ENCODE results near the gene ANKMY1. TPM values are rescaled to one million over a fixed set of nuclear protein-coding genes. Genes with fewer than 3 reads are reported as not detected.
A peak's percentile ranks its signal among the peaks of the same experiment; 100 is the strongest.

ANKMY1 gene
- total and polyA plus RNA-seq, 2 of the 13 experiments (the other 11 are each of a cell fraction or from before 2014, with no cell fraction given) = 11.7 to 18.8 TPM

DNA sequence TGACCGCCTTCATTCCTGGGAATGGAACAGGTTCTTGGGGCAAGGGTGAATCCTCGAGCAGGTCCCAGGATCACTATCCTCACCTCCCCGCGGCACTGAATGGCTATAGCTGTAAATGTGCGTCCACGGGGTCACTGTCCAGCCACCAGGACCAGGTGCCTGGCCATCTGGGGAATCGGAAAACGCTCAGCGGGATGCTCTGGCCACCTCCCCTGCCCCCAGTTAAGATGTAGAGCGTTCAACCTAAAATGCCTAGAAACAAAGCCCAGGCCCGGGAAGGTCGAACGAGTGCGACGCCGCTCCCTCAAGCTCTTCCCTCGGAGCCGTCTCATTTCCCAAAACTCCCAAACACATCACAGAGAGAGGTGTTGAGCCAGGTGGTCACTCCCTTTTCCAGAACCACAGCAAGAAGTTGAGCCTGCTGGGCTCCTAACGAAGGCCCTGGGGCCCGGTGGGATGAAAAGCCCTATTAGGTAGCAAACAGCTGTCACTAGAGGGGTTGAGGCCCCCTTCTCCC, 28.0 kb upstream of the ANKMY1 start (continued):
- TF ChIP-seq, protein P1, sequence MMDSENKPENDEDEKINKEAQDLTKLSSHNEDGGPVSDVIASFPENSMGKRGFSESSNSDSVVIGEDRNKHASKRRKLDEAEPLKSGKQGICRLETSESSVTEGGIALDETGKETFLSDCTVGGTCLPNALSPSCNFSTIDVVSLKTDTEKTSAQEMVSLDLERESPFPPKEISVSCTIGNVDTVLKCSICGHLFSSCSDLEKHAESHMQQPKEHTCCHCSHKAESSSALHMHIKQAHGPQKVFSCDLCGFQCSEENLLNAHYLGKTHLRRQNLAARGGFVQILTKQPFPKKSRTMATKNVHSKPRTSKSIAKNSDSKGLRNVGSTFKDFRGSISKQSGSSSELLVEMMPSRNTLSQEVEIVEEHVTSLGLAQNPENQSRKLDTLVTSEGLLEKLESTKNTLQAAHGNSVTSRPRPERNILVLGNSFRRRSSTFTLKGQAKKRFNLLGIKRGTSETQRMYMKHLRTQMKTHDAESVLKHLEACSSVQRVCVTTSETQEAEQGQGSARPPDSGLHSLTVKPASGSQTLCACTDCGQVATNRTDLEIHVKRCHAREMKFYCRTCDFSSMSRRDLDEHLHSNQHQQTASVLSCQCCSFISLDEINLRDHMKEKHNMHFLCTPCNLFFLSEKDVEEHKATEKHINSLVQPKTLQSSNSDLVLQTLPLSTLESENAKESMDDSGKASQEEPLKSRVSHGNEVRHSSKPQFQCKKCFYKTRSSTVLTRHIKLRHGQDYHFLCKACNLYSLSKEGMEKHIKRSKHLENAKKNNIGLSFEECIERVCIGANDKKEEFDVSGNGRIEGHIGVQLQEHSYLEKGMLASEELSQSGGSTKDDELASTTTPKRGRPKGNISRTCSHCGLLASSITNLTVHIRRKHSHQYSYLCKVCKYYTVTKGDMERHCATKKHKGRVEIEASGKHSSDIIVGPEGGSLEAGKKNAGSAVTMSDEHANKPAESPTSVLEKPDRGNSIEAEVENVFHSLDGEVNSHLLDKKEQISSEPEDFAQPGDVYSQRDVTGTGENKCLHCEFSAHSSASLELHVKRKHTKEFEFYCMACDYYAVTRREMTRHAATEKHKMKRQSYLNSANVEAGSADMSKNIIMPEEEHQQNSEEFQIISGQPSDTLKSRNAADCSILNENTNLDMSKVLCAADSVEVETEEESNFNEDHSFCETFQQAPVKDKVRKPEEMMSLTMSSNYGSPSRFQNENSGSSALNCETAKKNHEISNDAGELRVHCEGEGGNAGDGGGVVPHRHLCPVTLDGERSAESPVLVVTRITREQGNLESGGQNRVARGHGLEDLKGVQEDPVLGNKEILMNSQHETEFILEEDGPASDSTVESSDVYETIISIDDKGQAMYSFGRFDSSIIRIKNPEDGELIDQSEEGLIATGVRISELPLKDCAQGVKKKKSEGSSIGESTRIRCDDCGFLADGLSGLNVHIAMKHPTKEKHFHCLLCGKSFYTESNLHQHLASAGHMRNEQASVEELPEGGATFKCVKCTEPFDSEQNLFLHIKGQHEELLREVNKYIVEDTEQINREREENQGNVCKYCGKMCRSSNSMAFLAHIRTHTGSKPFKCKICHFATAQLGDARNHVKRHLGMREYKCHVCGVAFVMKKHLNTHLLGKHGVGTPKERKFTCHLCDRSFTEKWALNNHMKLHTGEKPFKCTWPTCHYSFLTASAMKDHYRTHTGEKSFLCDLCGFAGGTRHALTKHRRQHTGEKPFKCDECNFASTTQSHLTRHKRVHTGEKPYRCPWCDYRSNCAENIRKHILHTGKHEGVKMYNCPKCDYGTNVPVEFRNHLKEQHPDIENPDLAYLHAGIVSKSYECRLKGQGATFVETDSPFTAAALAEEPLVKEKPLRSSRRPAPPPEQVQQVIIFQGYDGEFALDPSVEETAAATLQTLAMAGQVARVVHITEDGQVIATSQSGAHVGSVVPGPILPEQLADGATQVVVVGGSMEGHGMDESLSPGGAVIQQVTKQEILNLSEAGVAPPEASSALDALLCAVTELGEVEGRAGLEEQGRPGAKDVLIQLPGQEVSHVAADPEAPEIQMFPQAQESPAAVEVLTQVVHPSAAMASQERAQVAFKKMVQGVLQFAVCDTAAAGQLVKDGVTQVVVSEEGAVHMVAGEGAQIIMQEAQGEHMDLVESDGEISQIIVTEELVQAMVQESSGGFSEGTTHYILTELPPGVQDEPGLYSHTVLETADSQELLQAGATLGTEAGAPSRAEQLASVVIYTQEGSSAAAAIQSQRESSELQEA (CRISPR knock-in tag; IDR thresholded peaks at IDR 0.05; ENCODE audit: not compliant biosample characterization) = peak; percentile 84
- TF ChIP-seq GATAD1 (CRISPR knock-in tag; IDR thresholded peaks at IDR 0.05) = no peak
- no peak for TF ChIP-seq ZNF34 (CRISPR knock-in tag; IDR thresholded peaks at IDR 0.05; ENCODE audit: borderline replicate concordance)
- TF ChIP-seq CCDC6 (CRISPR knock-in tag; IDR thresholded peaks at IDR 0.05) = peak; percentile 81
- no peak for TF ChIP-seq ZNF138 (CRISPR knock-in tag; IDR thresholded peaks at IDR 0.05; ENCODE audit: low read depth)
- TF ChIP-seq SRSF4 (IDR thresholded peaks at IDR 0.05; ENCODE audit: low read depth, low read length, poor library complexity, severe bottlenecking) = no peak
- TF ChIP-seq, protein P2, sequence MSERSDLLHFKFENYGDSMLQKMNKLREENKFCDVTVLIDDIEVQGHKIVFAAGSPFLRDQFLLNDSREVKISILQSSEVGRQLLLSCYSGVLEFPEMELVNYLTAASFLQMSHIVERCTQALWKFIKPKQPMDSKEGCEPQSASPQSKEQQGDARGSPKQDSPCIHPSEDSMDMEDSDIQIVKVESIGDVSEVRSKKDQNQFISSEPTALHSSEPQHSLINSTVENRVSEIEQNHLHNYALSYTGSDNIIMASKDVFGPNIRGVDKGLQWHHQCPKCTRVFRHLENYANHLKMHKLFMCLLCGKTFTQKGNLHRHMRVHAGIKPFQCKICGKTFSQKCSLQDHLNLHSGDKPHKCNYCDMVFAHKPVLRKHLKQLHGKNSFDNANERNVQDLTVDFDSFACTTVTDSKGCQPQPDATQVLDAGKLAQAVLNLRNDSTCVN (CRISPR knock-in tag; IDR thresholded peaks at IDR 0.05; ENCODE audit: borderline replicate concordance) = no peak
- TF ChIP-seq, protein P3, sequence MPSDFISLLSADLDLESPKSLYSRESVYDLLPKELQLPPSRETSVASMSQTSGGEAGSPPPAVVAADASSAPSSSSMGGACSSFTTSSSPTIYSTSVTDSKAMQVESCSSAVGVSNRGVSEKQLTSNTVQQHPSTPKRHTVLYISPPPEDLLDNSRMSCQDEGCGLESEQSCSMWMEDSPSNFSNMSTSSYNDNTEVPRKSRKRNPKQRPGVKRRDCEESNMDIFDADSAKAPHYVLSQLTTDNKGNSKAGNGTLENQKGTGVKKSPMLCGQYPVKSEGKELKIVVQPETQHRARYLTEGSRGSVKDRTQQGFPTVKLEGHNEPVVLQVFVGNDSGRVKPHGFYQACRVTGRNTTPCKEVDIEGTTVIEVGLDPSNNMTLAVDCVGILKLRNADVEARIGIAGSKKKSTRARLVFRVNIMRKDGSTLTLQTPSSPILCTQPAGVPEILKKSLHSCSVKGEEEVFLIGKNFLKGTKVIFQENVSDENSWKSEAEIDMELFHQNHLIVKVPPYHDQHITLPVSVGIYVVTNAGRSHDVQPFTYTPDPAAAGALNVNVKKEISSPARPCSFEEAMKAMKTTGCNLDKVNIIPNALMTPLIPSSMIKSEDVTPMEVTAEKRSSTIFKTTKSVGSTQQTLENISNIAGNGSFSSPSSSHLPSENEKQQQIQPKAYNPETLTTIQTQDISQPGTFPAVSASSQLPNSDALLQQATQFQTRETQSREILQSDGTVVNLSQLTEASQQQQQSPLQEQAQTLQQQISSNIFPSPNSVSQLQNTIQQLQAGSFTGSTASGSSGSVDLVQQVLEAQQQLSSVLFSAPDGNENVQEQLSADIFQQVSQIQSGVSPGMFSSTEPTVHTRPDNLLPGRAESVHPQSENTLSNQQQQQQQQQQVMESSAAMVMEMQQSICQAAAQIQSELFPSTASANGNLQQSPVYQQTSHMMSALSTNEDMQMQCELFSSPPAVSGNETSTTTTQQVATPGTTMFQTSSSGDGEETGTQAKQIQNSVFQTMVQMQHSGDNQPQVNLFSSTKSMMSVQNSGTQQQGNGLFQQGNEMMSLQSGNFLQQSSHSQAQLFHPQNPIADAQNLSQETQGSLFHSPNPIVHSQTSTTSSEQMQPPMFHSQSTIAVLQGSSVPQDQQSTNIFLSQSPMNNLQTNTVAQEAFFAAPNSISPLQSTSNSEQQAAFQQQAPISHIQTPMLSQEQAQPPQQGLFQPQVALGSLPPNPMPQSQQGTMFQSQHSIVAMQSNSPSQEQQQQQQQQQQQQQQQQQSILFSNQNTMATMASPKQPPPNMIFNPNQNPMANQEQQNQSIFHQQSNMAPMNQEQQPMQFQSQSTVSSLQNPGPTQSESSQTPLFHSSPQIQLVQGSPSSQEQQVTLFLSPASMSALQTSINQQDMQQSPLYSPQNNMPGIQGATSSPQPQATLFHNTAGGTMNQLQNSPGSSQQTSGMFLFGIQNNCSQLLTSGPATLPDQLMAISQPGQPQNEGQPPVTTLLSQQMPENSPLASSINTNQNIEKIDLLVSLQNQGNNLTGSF (CRISPR knock-in tag; IDR thresholded peaks at IDR 0.05) = peak; percentile 10; the same call in 1 of the 2 replicates
- TF ChIP-seq SP2 (CRISPR knock-in tag; IDR thresholded peaks at IDR 0.05) = no peak
- TF ChIP-seq, protein P4, sequence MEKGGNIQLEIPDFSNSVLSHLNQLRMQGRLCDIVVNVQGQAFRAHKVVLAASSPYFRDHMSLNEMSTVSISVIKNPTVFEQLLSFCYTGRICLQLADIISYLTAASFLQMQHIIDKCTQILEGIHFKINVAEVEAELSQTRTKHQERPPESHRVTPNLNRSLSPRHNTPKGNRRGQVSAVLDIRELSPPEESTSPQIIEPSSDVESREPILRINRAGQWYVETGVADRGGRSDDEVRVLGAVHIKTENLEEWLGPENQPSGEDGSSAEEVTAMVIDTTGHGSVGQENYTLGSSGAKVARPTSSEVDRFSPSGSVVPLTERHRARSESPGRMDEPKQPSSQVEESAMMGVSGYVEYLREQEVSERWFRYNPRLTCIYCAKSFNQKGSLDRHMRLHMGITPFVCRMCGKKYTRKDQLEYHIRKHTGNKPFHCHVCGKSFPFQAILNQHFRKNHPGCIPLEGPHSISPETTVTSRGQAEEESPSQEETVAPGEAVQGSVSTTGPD (CRISPR knock-in tag; IDR thresholded peaks at IDR 0.05) = peak; percentile 9; the same call in 1 of the 2 replicates
- no peak for TF ChIP-seq RBFOX2 (IDR thresholded peaks at IDR 0.05; ENCODE audit: low read depth, low read length)
- TF ChIP-seq MTA1 (CRISPR knock-in tag; IDR thresholded peaks at IDR 0.05; ENCODE audit: borderline replicate concordance) = no peak
- no peak for TF ChIP-seq ZNF263 (CRISPR knock-in tag; IDR thresholded peaks at IDR 0.05)

Data from HepG2 (cell line).